ENCODE measurements around the gene FAM118A. TPM values are rescaled to one million over a fixed set of nuclear protein-coding genes. Genes with fewer than 3 reads are reported as not detected.

Gene FAM118A
- total RNA-seq, 1 donor from 2014 or later = 10.8 TPM

Other genes with a start within 250 kb of the FAM118A start
- gene NUP50, start 146.0 kb upstream of the FAM118A start, total RNA-seq = 37.6 TPM
- gene KIAA0930, start 69.0 kb upstream of the FAM118A start, total RNA-seq = 42.0 TPM
- not detected for gene UPK3A, start 25.0 kb upstream of the FAM118A start, total RNA-seq
- not detected for gene SMC1B, start 103.7 kb downstream of the FAM118A start, total RNA-seq
- gene RIBC2, start 103.8 kb downstream of the FAM118A start, total RNA-seq = 0.25 TPM
- gene FBLN1, start 192.9 kb downstream of the FAM118A start, total RNA-seq = 39.3 TPM